PFSK-1 (cell line): ENCODE data around the gene TPK1.

Experiments used
- POLR2AphosphoS5 ChIP-seq: IDR thresholded peaks from 2 replicates; pipeline ENCODE4 v1.6.1; 2012; ENCODE audit warnings: low read depth, mild to moderate bottlenecking, control low read depth, low read length, moderate library complexity
- TAF1 ChIP-seq: IDR thresholded peaks from 2 replicates; pipeline ENCODE4 v1.6.1; 2012; ENCODE audit warnings: low read length, control low read depth, borderline replicate concordance; ENCODE audit not compliant: insufficient read depth
- TF ChIP-seq, protein P1 (sequence below), 2 experiments: IDR thresholded peaks; 2 replicates each; pipeline versions ENCODE4 v1.6.1 to v1.8.0; 2011 to 2012; ENCODE audit warnings: low read depth in 2 of 2, low read length in 2 of 2, control low read depth in 1 of 2, inconsistent platforms in 1 of 2, mild to moderate bottlenecking in 1 of 2, moderate library complexity in 1 of 2; ENCODE audit not compliant: insufficient read depth in 1 of 2

- TF ChIP-seq POLR2AphosphoS5 (no peak), TAF1 (no peak)
- TF ChIP-seq, protein P1, sequence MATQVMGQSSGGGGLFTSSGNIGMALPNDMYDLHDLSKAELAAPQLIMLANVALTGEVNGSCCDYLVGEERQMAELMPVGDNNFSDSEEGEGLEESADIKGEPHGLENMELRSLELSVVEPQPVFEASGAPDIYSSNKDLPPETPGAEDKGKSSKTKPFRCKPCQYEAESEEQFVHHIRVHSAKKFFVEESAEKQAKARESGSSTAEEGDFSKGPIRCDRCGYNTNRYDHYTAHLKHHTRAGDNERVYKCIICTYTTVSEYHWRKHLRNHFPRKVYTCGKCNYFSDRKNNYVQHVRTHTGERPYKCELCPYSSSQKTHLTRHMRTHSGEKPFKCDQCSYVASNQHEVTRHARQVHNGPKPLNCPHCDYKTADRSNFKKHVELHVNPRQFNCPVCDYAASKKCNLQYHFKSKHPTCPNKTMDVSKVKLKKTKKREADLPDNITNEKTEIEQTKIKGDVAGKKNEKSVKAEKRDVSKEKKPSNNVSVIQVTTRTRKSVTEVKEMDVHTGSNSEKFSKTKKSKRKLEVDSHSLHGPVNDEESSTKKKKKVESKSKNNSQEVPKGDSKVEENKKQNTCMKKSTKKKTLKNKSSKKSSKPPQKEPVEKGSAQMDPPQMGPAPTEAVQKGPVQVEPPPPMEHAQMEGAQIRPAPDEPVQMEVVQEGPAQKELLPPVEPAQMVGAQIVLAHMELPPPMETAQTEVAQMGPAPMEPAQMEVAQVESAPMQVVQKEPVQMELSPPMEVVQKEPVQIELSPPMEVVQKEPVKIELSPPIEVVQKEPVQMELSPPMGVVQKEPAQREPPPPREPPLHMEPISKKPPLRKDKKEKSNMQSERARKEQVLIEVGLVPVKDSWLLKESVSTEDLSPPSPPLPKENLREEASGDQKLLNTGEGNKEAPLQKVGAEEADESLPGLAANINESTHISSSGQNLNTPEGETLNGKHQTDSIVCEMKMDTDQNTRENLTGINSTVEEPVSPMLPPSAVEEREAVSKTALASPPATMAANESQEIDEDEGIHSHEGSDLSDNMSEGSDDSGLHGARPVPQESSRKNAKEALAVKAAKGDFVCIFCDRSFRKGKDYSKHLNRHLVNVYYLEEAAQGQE (IDR thresholded peaks at IDR 0.05; ENCODE audit: insufficient read depth in 1 of 2, low read depth in 2 of 2, low read length in 2 of 2): no peak
These were observed 17.3 kb downstream of the TPK1 start for GRCh38 chr7:144818511-144818910.
